Mesenchymal stem cell (in vitro differentiated cells and primary cell): ENCODE measurements around the gene CEACAM5.

ENCODE experiments used
- DNase-seq: peaks from one replicate; pipeline ENCODE4 v3.0.0-alpha.2; 2013
- H2AFZ ChIP-seq: one replicate; pipeline ENCODE4 v1.6.1; 2013; ENCODE audit warnings: low read depth, mild to moderate bottlenecking, control low read depth, inconsistent platforms, low read length, moderate library complexity
- H2AK5ac ChIP-seq: 2 replicates; pipeline ENCODE4 v1.6.1; 2013; ENCODE audit warnings: low read length, moderate library complexity, mild to moderate bottlenecking, inconsistent platforms; ENCODE audit not compliant: severe bottlenecking
- H2BK120ac ChIP-seq: one replicate; pipeline ENCODE4 v1.6.1; 2013; ENCODE audit warnings: low read depth, mild to moderate bottlenecking, inconsistent platforms, low read length, moderate library complexity
- H2BK12ac ChIP-seq, 2 experiments: one replicate each; pipeline ENCODE4 v1.6.1; 2013; ENCODE audit warnings: inconsistent platforms in 2 of 2, low read length in 2 of 2, mild to moderate bottlenecking in 2 of 2, moderate library complexity in 2 of 2, control low read depth in 1 of 2
- H2BK15ac ChIP-seq: one replicate; pipeline ENCODE4 v1.6.1; 2013; ENCODE audit warnings: mild to moderate bottlenecking, low read depth, inconsistent platforms; ENCODE audit not compliant: poor library complexity, severe bottlenecking
- H2BK5ac ChIP-seq: 2 replicates; pipeline ENCODE4 v1.6.1; 2013; ENCODE audit warnings: low read depth, mild to moderate bottlenecking, low read length, control low read depth, inconsistent platforms; ENCODE audit not compliant: poor library complexity, severe bottlenecking
- H3K14ac ChIP-seq, 2 experiments: one replicate each; pipeline ENCODE4 v1.6.1; 2013; ENCODE audit warnings: inconsistent platforms in 2 of 2, low read length in 2 of 2, control low read depth in 1 of 2, mild to moderate bottlenecking in 1 of 2, moderate library complexity in 1 of 2
- H3K18ac ChIP-seq, 2 experiments: one replicate each; pipeline ENCODE4 v1.6.1; 2013; ENCODE audit warnings: inconsistent platforms in 2 of 2, low read length in 2 of 2, control low read depth in 1 of 2, low read depth in 1 of 2, mild to moderate bottlenecking in 1 of 2
- H3K23ac ChIP-seq, 2 experiments: one replicate each; pipeline ENCODE4 v1.6.1; 2013; ENCODE audit warnings: inconsistent platforms in 2 of 2, low read length in 2 of 2, mild to moderate bottlenecking in 2 of 2, moderate library complexity in 2 of 2, control low read depth in 1 of 2
- H3K27ac ChIP-seq: 2 replicates; pipeline ENCODE4 v1.5.1; 2013; ENCODE audit warnings: mild to moderate bottlenecking, moderate library complexity, low read length, control low read depth, inconsistent platforms; ENCODE audit not compliant: poor library complexity, severe bottlenecking
- H3K27me3 ChIP-seq, 2 experiments: 2 replicates each; pipeline versions ENCODE4 v1.6.1 to v1.7.0; 2013; ENCODE audit warnings: low read length in 2 of 2, mild to moderate bottlenecking in 2 of 2, moderate library complexity in 2 of 2, control low read depth in 1 of 2, inconsistent platforms in 1 of 2; ENCODE audit not compliant: control insufficient read depth in 1 of 2, insufficient read depth in 1 of 2
- H3K36me3 ChIP-seq, 2 experiments: 2 replicates each; pipeline versions ENCODE4 v1.6.1 to v1.7.0; 2013; ENCODE audit warnings: low read length in 2 of 2, control low read depth in 1 of 2, inconsistent platforms in 1 of 2, low read depth in 1 of 2, mild to moderate bottlenecking in 1 of 2; ENCODE audit not compliant: insufficient read depth in 2 of 2, control insufficient read depth in 1 of 2
- H3K4ac ChIP-seq, 2 experiments: one replicate each; pipeline ENCODE4 v1.6.1; 2013; ENCODE audit warnings: inconsistent platforms in 2 of 2, low read length in 2 of 2, mild to moderate bottlenecking in 2 of 2, moderate library complexity in 2 of 2, control low read depth in 1 of 2, low read depth in 1 of 2
- H3K4me1 ChIP-seq: 2 replicates; pipeline ENCODE4 v1.6.1; 2013; ENCODE audit warnings: low read depth, low read length, control low read depth; ENCODE audit not compliant: control insufficient read depth, insufficient read depth
- H3K4me2 ChIP-seq: 2 replicates; pipeline ENCODE4 v1.6.1; 2013; ENCODE audit warnings: low read length, mild to moderate bottlenecking, inconsistent platforms; ENCODE audit not compliant: poor library complexity, severe bottlenecking
- H3K4me3 ChIP-seq, 2 experiments: 2 replicates each; pipeline versions ENCODE4 v1.5.1 to v1.7.0; 2013; ENCODE audit warnings: low read length in 2 of 2, mild to moderate bottlenecking in 2 of 2, control low read depth in 1 of 2, low read depth in 1 of 2; ENCODE audit not compliant: insufficient read depth in 1 of 2
- H3K79me1 ChIP-seq: replicated peaks from 2 replicates; pipeline ENCODE4 v1.6.1; 2013; ENCODE audit warnings: mild to moderate bottlenecking, control low read depth, low read length, inconsistent platforms; ENCODE audit not compliant: poor library complexity, severe bottlenecking
- H3K9ac ChIP-seq: 2 replicates; pipeline ENCODE4 v1.7.0; 2013; ENCODE audit warnings: mild to moderate bottlenecking, low read length, moderate library complexity
- H3K9me3 ChIP-seq: 2 replicates; pipeline ENCODE4 v1.7.0; 2013; ENCODE audit warnings: mild to moderate bottlenecking, low read length; ENCODE audit not compliant: control insufficient read depth
- H4K8ac ChIP-seq: one replicate; pipeline ENCODE4 v1.6.1; 2013; ENCODE audit warnings: inconsistent platforms, mild to moderate bottlenecking, low read length, moderate library complexity
- H4K91ac ChIP-seq: one replicate; pipeline ENCODE4 v1.6.1; 2013; ENCODE audit warnings: mild to moderate bottlenecking, low read length, inconsistent platforms
- WGBS: methylation state at CpG from one replicate; pipeline ENCODE4 v1.1.7; 2013; ENCODE audit warnings: mixed read lengths; 5-methylcytosine and 5-hydroxymethylcytosine counted together

The CEACAM5 gene

GRCh38 chr19:41769608-41770007 lies 61.2 kb downstream of the CEACAM5 start:
- no peak overlapping the region for H3K14ac ChIP-seq
- no peak overlapping the region for H2BK5ac ChIP-seq
- no peaks in the 10 kb centered on the region for H3K9me3 ChIP-seq
- no peak overlapping the region for H3K23ac ChIP-seq
- H3K4ac ChIP-seq, result no peak overlapping the region
- WGBS, result no CpG with 5 or more reads among the region's 4 CpGs
- no peak overlapping the region for H3K27ac ChIP-seq
- no peak overlapping the region for H2AFZ ChIP-seq
- no peak overlapping the region for H3K9ac ChIP-seq
- H3K4me1 ChIP-seq, result no peaks in the 10 kb centered on the region
- no peak overlapping the region for H3K4me3 ChIP-seq
- DNase-seq, result no peak
- H2BK15ac ChIP-seq, result no peak overlapping the region
- no peak overlapping the region for H3K18ac ChIP-seq
- no peaks in the 10 kb centered on the region for H3K36me3 ChIP-seq
- H3K4me2 ChIP-seq, result no peak overlapping the region
- no peak overlapping the region for H2BK120ac ChIP-seq
- no peak overlapping the region for H4K91ac ChIP-seq
- no peak overlapping the region for H2BK12ac ChIP-seq
- H4K8ac ChIP-seq, result no peak overlapping the region
- H2AK5ac ChIP-seq, result no peak overlapping the region
- no peaks in the 10 kb centered on the region for H3K79me1 ChIP-seq
- H3K27me3 ChIP-seq, result peaks cover 5 to 37% of the 10 kb centered on the region in 2 experiments

DNA sequence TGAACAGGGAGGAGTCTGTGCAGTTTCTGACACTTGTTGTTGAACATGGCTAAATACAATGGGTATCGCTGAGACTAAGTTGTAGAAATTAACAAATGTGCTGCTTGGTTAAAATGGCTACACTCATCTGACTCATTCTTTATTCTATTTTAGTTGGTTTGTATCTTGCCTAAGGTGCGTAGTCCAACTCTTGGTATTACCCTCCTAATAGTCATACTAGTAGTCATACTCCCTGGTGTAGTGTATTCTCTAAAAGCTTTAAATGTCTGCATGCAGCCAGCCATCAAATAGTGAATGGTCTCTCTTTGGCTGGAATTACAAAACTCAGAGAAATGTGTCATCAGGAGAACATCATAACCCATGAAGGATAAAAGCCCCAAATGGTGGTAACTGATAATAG lies 63.0 kb downstream of the CEACAM5 start:
- H3K4me2 ChIP-seq, result no peak overlapping the region

DNA sequence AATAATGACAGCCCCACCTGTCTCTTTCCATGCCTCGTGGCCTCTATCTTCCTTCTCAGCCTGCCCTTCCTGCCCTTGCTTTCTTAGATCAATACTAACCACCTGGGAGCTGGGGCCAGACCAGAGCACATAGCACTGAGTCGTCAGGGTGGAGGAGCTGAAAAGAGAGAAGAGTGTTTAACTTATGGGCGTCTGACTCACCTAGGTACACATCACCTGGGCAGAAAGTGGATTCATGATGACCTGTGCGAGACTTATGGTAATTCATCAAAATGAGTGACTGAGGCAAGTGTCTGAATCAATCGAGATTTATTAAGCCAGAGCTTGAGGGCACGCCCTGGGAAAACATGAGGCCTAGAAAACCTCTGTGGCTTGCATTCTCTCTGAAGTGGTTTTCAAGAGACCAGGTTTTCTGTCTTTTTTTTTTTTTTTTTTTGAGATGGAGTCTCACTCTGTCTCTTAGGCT lies 66.1 kb downstream of the CEACAM5 start:
- H3K14ac ChIP-seq, result no peak overlapping the region
- H3K4me2 ChIP-seq, result no peak overlapping the region
- H3K36me3 ChIP-seq, result no peaks in the 10 kb centered on the region
- no peak for DNase-seq
- H2AFZ ChIP-seq, result no peak overlapping the region
- H2BK120ac ChIP-seq, result no peak overlapping the region
- H3K27me3 ChIP-seq, result peaks cover 5 to 44% of the 10 kb centered on the region in 2 experiments
- H2BK5ac ChIP-seq, result no peak overlapping the region
- H4K91ac ChIP-seq, result no peak overlapping the region
- H2BK15ac ChIP-seq, result no peak overlapping the region
- H3K4me1 ChIP-seq, result no peaks in the 10 kb centered on the region
- H3K79me1 ChIP-seq, result no peaks in the 10 kb centered on the region
- no peak overlapping the region for H4K8ac ChIP-seq
- no peak overlapping the region for H3K4ac ChIP-seq
- H2AK5ac ChIP-seq, result no peak overlapping the region
- H3K27ac ChIP-seq, result no peak overlapping the region
- 60% methylated on average over 6 of the region's 6 CpGs for WGBS
- no peak overlapping the region for H2BK12ac ChIP-seq
- no peaks in the 10 kb centered on the region for H3K9me3 ChIP-seq
- no peak overlapping the region for H3K4me3 ChIP-seq
- no peak overlapping the region for H3K18ac ChIP-seq
- H3K23ac ChIP-seq, result no peak overlapping the region
- H3K9ac ChIP-seq, result no peak overlapping the region

More for the DNA sequence above, 63.0 kb downstream of the CEACAM5 start:
- Histone ChIP-seq H4K91ac (no peak overlapping the region), H2AK5ac (no peak overlapping the region), H2AFZ (no peak overlapping the region), H3K36me3 (no peaks in the 10 kb centered on the region), H3K9me3 (no peaks in the 10 kb centered on the region), H2BK12ac (no peak overlapping the region), H2BK120ac (no peak overlapping the region), H2BK5ac (no peak overlapping the region), H3K27me3 (peaks cover 5 to 37% of the 10 kb centered on the region in 2 experiments), H3K4me1 (no peaks in the 10 kb centered on the region), H2BK15ac (no peak overlapping the region), H4K8ac (no peak overlapping the region), H3K9ac (no peak overlapping the region), H3K27ac (no peak overlapping the region), H3K14ac (no peak overlapping the region), H3K18ac (no peak overlapping the region), H3K4ac (no peak overlapping the region), H3K4me3 (no peak overlapping the region), H3K23ac (no peak overlapping the region), H3K79me1 (no peaks in the 10 kb centered on the region)
- WGBS, result 90% methylated on average over 1 of the region's 2 CpGs
- DNase-seq, result no peak

DNA sequence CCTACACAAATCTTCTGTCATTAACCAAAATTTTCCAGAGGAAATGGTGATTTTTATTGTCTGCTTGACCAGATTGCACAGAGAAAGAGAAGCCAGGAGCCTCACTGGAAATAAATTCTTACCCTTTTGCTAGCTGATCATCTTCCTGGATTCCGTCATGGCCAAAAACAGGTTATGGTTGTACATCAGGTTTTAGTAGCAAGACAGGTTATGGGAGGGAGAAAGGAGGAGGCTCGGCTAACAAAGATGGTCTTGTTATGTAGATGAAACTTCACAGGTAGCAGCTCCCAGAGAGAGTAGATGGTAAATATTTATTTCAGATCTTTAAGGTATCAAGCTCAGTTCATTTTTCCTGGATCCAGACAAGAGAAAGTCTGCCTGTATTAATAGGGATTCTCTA lies 68.3 kb downstream of the CEACAM5 start:
- Histone ChIP-seq H3K14ac (no peak overlapping the region), H2AK5ac (no peak overlapping the region), H3K18ac (no peak overlapping the region), H3K9me3 (no peaks in the 10 kb centered on the region), H4K91ac (no peak overlapping the region), H3K79me1 (no peaks in the 10 kb centered on the region), H2BK5ac (no peak overlapping the region), H2BK120ac (no peak overlapping the region), H3K4me3 (no peak overlapping the region), H2AFZ (no peak overlapping the region), H2BK15ac (no peak overlapping the region), H3K4me1 (no peaks in the 10 kb centered on the region), H3K27ac (no peak overlapping the region), H3K9ac (no peak overlapping the region), H3K4ac (no peak overlapping the region), H3K4me2 (no peak overlapping the region), H3K27me3 (peaks cover 0 to 54% of the 10 kb centered on the region in 2 experiments), H2BK12ac (no peak overlapping the region), H3K23ac (no peak overlapping the region), H3K36me3 (no peaks in the 10 kb centered on the region), H4K8ac (no peak overlapping the region)
- DNase-seq, result no peak
- 69% methylated on average over 2 of the region's 2 CpGs for WGBS
